Adrenal gland (tissue), 12 donors: Measurements from ENCODE around the gene ITPK1. TPM values are rescaled to one million over a fixed set of nuclear protein-coding genes. Genes with fewer than 3 reads are reported as not detected.
"Not testable (repeated sequence)": the region's sequence is repeated elsewhere in the genome, so short reads cannot be mapped to it uniquely, and the experiment has no call there.

Source experiments
- DNase-seq, 7 donors: peaks; one replicate each; pipeline ENCODE4 v3.0.0-alpha.2; 2019 to 2020
- H3K27ac ChIP-seq, 5 donors: fragments of 200-600 bp; sonication (generic) in 4 of 5; 1 replicate in 3 of 5; 2 replicates in 2 of 5; pipeline versions ENCODE4 v1.5.1 to v1.8.0; 2016 to 2020; ENCODE audit warnings: mild to moderate bottlenecking in 1 of 5
- H3K27me3 ChIP-seq: fragments of 200-600 bp; 2 replicates; pipeline ENCODE4 v1.8.0; 2021
- H3K36me3 ChIP-seq, 2 donors: fragments of 200-600 bp; replicated peaks in 1 of 2; 1 replicate in 1 of 2; 2 replicates in 1 of 2; pipeline versions ENCODE4 v1.5.1 to v1.8.0; 2018 to 2022
- H3K4me1 ChIP-seq, 2 donors: fragments of 200-600 bp; replicated peaks in 1 of 2; 1 replicate in 1 of 2; 2 replicates in 1 of 2; pipeline versions ENCODE4 v1.5.1 to v1.8.0; 2018 to 2021
- H3K4me3 ChIP-seq, 4 donors: fragments of 200-600 bp; sonication (generic) in 3 of 4; one replicate each; pipeline ENCODE4 v1.5.1; 2016 to 2018
- H3K9me3 ChIP-seq, 3 donors: fragments of 200-600 bp; sonication (generic) in 1 of 3; replicated peaks in 1 of 3; 1 replicate in 2 of 3; 2 replicates in 1 of 3; pipeline versions ENCODE4 v1.5.1 to v1.8.0; 2016 to 2021
- POLR2A ChIP-seq, 2 donors: fragments of 450-650 bp; IDR thresholded peaks; one replicate each; pipeline ENCODE4 v1.6.1; 2017; ENCODE audit warnings: antibody characterized with exemption in 2 of 2, mild to moderate bottlenecking in 2 of 2, moderate library complexity in 1 of 2
- WGBS, 4 donors: extraction: QIAGEN DNeasy Blood & Tissue Kit in 2 of 4; methylation state at CpG; one replicate each; pipeline versions ENCODE4 v1.1.5 to v1.1.7; 2013 to 2017; 5-methylcytosine and 5-hydroxymethylcytosine counted together
- intact Hi-C, 2 donors: fragments of 100-400 bp; cut with DNase I; formaldehyde crosslinking; loops; one replicate each; pipeline versions ENCODE4 v1.14.1 to v1.15.0; 2022 to 2023
- polyA plus RNA-seq, 3 donors: library from polyadenylated mRNA; stranded (reverse); fragments of 200-250 nt in 2 of 3; fragments of 350-450 nt in 1 of 3; fragmentation: Illumina TruSeq in 1 of 3; extraction: RNeasy Lipid Tissue Mini Kit (QIAGEN cat#74804) in 1 of 3; gene quantifications; one replicate each; pipeline ENCODE4 v1.2.3, GENCODE V29; 2013 to 2014
- total RNA-seq, 9 donors: library from RNA; depleted of rRNA in 4 of 9; stranded (reverse); fragments of >200 nt in 4 of 9; fragments of 120-200 nt in 1 of 9; fragmentation: NEBNext Ultra II Directional in 1 of 9; extraction: Animal tissue kit (Norgen Biotek cat#: 25700) in 1 of 9; gene quantifications; one replicate each; pipeline versions ENCODE4 v1.1.0 to v1.2.4, GENCODE V29; 2013 to 2023
- TF ChIP-seq, protein P1 (sequence below), 6 experiments: fragments of 450-650 bp in 4 of 6; fragments of 200-600 bp in 2 of 6; sonication (generic) in 1 of 6; IDR thresholded peaks; 1 replicate in 5 of 6; 2 replicates in 1 of 6; pipeline versions ENCODE4 v1.5.1 to v1.8.0; 2016 to 2021; ENCODE audit warnings: antibody characterized with exemption in 6 of 6, mild to moderate bottlenecking in 2 of 6, moderate library complexity in 1 of 6
- donor health status: healthy with polysubstance abuse.
- donor health status: Bipolar disorder and iron deficiency.
- donor health status: DM: yes; HTN: yes; CAD: no.
- donor health status: DM: no; HTN: no; CAD: no.
- donor health status: DM: no; HTN: no; CAD: no.
- donor health status: DM: yes; HTN: yes; CAD: no.

Gene ITPK1
- total and polyA plus RNA-seq, 12 donors, result 28.1 to 182 (median 49.2) TPM

DNA sequence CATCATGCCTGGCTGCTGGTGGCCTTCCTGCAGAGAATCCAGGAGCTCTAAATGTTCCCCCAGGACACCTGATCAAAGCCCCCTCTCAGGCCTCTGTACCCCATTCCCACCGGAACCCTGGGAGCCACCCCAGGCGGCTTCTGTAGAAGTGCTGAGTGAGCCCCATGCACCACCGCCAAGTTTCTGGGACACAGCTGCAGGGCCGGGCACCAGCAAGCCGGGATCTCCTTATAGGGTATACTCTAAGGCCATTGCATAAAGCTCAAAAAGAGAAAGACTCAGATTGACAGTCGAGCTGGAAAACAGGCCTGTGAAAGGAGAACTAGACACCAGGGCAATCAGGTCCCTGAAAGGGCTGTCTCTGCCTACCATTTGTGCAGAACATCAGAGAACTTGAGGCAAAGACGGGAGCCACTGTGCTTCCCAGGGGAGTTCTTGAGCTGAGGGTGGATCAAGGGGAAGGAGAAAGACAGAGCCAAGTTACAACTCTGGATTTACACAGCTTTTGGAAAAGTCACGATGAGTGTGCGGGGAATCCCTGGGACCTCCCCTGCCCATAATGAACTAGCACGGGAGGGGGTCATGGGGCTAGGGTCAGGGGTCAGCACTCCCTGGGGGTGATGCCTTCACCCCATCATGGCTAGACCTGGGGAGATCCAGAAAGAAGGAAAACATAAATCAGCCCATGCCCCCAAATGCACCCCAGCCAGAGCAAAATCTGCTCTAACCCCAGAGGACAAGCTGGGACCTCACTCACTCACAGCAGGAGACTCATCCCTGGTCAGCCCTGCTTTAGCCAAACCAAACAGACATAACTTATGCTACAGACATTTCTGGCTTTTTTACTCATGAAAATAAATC, 51.1 kb downstream of the ITPK1 start:
- no peaks in the 10 kb centered on the region for H3K9me3 ChIP-seq
- intact Hi-C loops, result no loop called here
- TF ChIP-seq POLR2A (IDR thresholded peaks at IDR 0.05), result no peak
- TF ChIP-seq, protein P1, sequence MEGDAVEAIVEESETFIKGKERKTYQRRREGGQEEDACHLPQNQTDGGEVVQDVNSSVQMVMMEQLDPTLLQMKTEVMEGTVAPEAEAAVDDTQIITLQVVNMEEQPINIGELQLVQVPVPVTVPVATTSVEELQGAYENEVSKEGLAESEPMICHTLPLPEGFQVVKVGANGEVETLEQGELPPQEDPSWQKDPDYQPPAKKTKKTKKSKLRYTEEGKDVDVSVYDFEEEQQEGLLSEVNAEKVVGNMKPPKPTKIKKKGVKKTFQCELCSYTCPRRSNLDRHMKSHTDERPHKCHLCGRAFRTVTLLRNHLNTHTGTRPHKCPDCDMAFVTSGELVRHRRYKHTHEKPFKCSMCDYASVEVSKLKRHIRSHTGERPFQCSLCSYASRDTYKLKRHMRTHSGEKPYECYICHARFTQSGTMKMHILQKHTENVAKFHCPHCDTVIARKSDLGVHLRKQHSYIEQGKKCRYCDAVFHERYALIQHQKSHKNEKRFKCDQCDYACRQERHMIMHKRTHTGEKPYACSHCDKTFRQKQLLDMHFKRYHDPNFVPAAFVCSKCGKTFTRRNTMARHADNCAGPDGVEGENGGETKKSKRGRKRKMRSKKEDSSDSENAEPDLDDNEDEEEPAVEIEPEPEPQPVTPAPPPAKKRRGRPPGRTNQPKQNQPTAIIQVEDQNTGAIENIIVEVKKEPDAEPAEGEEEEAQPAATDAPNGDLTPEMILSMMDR (IDR thresholded peaks at IDR 0.05), result no peak
- peaks cover 0 to 8% of the 10 kb centered on the region in 2 donors for H3K4me1 ChIP-seq
- H3K27ac ChIP-seq, result peak overlapping the region in 1 of 5 donors; percentile 22
- 61 to 81% (median 71%) methylated on average over 6 to 10 of the region's 10 CpGs for WGBS, 4 donors
- no peak for DNase-seq
- no peaks in the 10 kb centered on the region for H3K27me3 ChIP-seq
- H3K4me3 ChIP-seq, result no peak overlapping the region
- no peaks in the 10 kb centered on the region for H3K36me3 ChIP-seq

- no peak overlapping the region for H3K27ac ChIP-seq
- WGBS, 4 donors, result 72 to 93% (median 88%) methylated on average over 4 to 5 of the region's 5 CpGs
- no peaks in the 10 kb centered on the region for H3K27me3 ChIP-seq
- TF ChIP-seq POLR2A (IDR thresholded peaks at IDR 0.05), result no peak
- TF ChIP-seq, protein P1 (IDR thresholded peaks at IDR 0.05), result no peak
- intact Hi-C loops, result no loop called here
- no peak overlapping the region for H3K4me3 ChIP-seq
- H3K36me3 ChIP-seq, result no peaks in the 10 kb centered on the region
- DNase-seq, result no peak
- no peaks in the 10 kb centered on the region for H3K9me3 ChIP-seq
- H3K4me1 ChIP-seq, result peaks cover 0 to 8% of the 10 kb centered on the region in 2 donors
Observed at GRCh38 chr14:93063393-93063792, 52.3 kb downstream of the ITPK1 start.

- H3K27me3 ChIP-seq, result no peaks in the 10 kb centered on the region
- no peak overlapping the region for H3K27ac ChIP-seq
- no peak for DNase-seq
- 83 to 88% (median 86%) methylated on average over 6 to 10 of the region's 10 CpGs for WGBS, 4 donors
- intact Hi-C loops, result no loop called here
- no peaks in the 10 kb centered on the region for H3K9me3 ChIP-seq
- H3K36me3 ChIP-seq, result no peaks in the 10 kb centered on the region
- no peak for TF ChIP-seq POLR2A (IDR thresholded peaks at IDR 0.05)
- TF ChIP-seq, protein P1 (IDR thresholded peaks at IDR 0.05), result no peak
- H3K4me1 ChIP-seq, result peaks cover 0 to 8% of the 10 kb centered on the region in 2 donors
- H3K4me3 ChIP-seq, result no peak overlapping the region
Observed at GRCh38 chr14:93062890-93063289, 52.8 kb downstream of the ITPK1 start.

DNA sequence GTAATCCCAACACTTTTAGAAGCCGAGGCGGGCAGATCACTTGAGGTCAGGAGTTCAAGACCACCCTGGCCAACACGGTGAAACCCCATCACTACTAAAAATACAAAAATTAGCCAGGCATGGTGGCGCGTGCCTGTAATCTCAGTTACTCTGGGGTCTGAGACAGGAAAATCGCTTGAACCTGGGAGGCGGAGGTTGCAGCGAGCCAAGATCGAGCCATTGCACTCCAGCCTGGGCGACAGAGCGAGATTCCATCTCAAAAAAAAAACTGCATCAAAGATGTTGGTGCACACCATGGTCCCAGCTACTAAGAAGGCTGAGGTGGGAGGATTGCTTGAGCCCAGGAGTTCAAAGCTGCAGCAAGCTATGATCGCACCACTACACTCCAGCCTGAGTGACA, 53.7 kb downstream of the ITPK1 start:
- intact Hi-C loops, DNase-seq, H3K36me3 ChIP-seq, H3K27me3 ChIP-seq, H3K4me3 ChIP-seq, H3K9me3 ChIP-seq, H3K27ac ChIP-seq: not testable (repeated sequence)
- 83 to 98% (median 92%) methylated on average over 7 to 12 of the region's 12 CpGs for WGBS, 4 donors
- H3K4me1 ChIP-seq, result peaks cover 2 to 16% of the 10 kb centered on the region in 2 donors
